ENCODE data around the gene MYBPC3.

Gene MYBPC3

DNA sequence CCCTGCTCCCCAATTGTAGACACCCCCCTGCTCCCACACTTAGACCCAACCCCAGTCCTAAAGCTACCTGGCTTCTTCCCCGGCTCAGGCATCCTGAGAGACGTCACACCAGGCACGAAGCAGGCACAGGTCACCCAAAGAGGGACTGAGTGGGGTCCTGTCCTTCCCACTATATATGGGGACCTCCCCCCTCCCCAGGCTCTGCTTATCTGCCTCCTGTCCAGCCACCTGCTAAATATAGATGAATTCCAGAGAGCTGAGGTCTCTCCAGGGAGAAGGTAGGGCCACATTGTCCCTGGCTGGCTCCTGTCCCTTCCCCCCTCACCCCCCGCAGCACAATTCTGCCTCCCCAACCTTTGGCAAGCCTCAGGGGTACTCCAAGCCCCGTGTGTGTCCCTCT lies at the start of gene MYBPC3:
Gene MYBPC3 (minus strand): TSS at position 147 of the 400 bp plus-strand sequence. CDS start 55 bp downstream, at position 92.
- TF ChIP-seq GATA2 (IDR thresholded peaks at IDR 0.05; ENCODE audit: low read depth, low read length) = no peak

DNA sequence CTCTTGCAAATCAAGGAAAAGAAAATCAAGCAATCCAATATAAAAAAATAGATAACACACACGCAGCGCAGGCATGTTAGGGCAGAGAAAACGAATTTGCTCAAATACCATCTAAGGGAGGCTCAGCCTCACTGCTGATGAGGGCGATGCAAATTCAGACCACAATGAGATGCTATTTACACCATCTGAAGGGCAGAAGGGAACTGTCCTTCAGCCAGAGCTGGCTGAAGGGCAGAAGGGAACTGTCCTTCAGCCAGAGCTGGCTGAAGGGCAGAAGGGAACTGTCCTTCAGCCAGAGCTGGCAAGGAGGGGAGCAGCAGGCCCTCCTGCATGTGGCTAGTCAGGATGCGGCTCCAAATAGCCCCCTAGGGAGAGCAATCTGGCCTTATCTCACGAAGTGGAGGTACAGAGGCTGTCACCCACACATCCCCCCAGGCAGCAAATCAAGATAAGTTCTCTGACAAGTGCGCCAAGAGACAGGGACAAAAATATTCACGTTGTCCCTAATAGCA lies 48.3 kb upstream of the MYBPC3 start:
- TF ChIP-seq GATA2 (IDR thresholded peaks at IDR 0.05; ENCODE audit: low read depth, low read length) (peak; percentile 95), GATA3 (IDR thresholded peaks at IDR 0.05; ENCODE audit: low read depth, low read length) (no peak)

DNA sequence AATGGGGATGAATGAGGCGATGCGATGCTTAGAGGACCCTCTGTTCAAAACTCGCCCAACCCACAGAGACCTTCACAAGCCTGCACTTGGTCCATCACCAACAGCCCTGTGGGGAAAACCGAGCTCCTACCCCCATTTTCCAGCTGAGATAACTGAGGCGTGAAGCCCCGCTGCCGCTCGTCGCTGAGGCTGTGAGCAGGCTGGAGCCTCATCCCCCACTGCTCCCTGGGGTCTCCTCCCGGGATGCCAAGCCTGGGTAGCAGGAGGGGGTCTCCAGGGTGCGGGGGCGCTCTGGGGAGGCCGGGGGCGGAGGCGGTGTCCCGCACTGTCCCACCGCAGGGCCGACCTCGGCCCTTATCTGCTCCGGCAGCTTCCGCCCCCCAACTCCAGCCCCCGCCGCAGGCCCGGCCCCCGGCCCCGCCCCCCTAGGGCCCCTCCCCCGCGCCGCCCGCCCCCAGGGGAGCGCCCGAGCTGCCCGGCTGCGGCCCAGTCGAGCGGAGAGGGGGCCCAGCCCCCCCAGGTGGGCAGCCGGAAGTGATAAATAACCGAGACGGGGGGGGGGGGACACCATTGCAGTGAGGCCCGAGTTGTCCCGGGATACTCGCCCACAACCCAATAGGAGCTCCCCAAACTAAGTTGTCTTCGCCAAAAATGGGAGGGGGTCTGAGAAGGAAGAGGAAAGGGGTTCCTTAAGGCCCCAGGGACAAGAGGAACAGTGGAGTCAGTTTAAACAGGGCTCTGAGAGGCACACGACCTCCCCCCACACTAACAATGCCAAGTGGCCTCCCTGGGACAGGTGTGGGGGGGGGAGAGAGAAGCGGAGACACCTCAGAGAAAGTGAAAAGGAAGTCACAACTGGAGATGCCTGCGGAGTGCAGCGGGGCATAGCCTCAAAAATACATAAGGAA lies 47.6 kb upstream of the MYBPC3 start:
- no peak for TF ChIP-seq GATA2 (IDR thresholded peaks at IDR 0.05; ENCODE audit: low read depth, low read length)
- TF ChIP-seq GATA3 (IDR thresholded peaks at IDR 0.05; ENCODE audit: low read depth, low read length) = no peak

DNA sequence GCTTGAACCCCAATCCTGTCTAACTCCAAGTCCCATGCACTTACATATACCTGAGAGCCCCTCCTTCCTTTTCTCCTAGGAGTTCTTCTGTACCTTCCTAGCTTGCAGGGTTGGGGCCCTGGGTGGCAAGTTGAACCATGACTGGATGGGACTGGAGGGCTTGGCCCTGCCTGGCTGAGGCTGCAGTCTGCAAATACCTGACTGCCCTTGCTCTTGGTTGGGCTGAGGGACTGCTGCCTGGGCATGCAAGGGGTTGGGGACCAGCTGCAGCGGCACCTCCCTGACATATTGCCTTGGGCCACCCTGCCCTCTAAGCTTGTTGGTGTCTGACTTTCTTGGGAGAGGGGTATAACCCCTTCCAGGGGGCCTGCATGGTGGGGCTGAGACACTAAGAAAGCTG lies 46.0 kb upstream of the MYBPC3 start:
- no peak for TF ChIP-seq GATA2 (IDR thresholded peaks at IDR 0.05; ENCODE audit: low read depth, low read length)
- no peak for TF ChIP-seq GATA3 (IDR thresholded peaks at IDR 0.05; ENCODE audit: low read depth, low read length)

DNA sequence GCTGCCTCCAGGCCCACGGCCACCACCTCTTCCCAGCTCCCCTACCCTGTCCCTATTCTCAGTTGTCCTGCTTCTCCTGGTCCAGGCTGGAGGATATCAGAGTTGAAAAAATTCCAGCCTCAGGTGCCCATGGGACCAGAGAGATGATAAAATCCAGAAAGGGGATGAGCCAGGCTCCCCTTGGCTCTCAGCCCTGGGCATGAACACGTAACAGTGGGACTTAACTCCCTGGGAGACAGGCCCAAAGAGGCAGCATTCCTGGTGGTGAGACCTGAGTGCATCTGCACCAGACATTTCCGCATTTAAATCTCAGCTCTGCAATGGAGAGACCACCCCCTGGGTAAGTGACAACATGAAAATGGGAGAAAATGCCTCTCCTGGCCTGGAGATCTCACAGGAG lies 45.5 kb upstream of the MYBPC3 start:
- TF ChIP-seq GATA2 (IDR thresholded peaks at IDR 0.05; ENCODE audit: low read depth, low read length) = no peak
- TF ChIP-seq GATA3 (IDR thresholded peaks at IDR 0.05; ENCODE audit: low read depth, low read length) = no peak

DNA sequence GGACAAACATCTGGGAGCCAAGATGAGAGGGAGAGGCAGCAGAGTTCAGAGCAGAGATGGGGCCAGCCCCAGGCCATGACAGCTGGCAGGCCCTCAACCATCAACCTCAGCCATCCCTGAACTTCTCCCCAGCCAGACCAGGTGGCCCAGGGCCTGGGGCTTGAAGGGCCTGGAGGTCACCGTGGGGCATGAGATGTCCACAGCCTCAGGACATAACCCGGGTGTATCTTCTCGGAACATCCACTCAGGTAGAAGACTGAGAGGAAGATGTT lies 43.5 kb upstream of the MYBPC3 start:
- TF ChIP-seq GATA2 (IDR thresholded peaks at IDR 0.05; ENCODE audit: low read depth, low read length) (no peak), GATA3 (IDR thresholded peaks at IDR 0.05; ENCODE audit: low read depth, low read length) (no peak)

DNA sequence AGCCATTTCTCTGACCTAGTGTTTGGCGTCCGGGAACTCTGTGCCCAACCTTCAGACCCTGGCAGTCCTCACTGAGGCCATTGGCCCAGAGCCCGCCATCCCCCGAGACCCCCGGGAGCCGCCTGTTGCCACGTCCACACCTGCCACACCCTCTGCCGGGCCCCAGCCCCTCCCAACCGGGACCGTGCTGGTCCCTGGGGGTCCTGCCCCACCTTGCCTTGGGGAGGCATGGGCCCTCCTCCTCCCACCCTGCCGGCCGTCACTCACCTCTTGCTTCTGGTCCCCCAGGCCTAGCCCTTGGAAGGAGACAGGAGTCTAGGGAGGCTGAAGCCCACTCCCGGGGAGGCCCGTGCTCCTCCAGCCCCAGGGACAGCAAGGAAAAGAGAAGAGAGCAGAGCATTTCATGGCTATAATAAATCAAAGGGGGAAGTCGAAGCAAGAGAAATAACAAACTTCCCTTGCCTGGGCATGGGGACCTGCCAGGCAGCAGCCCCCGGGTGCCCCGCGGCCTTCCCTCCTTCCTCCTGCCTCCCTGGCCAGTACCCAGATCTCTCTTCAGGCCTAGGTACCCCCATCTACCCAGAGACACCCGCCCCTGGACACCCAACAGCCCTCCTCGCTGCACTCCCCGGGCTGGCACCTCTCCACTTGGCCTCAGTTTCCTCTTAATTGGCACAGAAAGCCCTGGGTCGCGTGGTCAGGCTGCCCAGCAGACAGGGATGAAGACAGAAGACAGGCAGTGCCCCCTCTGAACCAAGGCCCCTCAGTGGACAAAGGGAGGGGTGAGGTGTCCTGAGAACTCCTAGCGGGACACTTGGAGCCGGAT lies 42.9 kb upstream of the MYBPC3 start:
- TF ChIP-seq GATA2 (IDR thresholded peaks at IDR 0.05; ENCODE audit: low read depth, low read length) = no peak
- no peak for TF ChIP-seq GATA3 (IDR thresholded peaks at IDR 0.05; ENCODE audit: low read depth, low read length)

DNA sequence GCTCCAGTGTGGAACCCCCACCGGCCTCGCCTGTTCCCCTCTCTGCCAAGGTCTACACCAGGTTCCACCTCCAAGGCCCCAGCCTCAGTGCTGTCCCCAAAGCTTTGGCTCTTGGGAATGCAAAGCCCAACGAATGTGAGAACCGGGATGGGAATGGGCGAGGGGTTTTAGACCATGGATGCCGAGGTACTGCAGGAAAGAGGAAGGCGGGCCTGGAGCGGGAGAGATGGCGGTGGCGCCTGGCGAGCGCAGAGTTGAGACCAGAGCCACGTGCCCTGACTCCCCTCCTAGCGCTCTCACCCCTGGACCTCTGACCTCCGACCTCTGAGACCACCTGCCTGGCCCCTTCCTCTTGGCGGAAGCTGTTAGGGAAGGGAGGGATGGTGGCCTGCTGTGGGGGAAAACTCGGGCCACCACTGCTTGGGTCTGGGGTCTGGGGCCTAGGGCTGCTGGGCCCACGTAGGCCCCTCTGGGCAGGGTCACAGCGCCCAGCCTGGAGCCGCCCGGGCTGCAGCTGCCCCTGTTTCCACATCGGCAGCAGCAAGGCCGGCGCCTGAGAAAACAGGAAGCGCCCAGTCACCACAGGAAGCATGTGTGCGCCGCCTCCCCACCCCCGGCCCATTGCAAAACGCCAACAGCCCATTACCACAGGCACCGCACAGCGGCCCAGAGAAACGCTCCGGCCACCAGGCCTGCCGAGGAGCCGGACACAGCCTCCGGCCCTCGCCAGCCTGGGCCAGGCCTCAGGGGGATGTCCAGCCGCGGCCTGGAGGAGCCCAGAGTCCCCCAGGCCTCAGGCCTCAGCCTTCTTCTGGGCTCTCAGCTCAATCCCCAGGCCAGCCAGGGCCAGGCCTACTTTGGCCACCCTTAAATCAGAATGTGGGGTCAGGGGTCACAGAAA lies 42.1 kb upstream of the MYBPC3 start:
- TF ChIP-seq GATA3 (IDR thresholded peaks at IDR 0.05; ENCODE audit: low read depth, low read length) = no peak
- TF ChIP-seq GATA2 (IDR thresholded peaks at IDR 0.05; ENCODE audit: low read depth, low read length) = no peak

DNA sequence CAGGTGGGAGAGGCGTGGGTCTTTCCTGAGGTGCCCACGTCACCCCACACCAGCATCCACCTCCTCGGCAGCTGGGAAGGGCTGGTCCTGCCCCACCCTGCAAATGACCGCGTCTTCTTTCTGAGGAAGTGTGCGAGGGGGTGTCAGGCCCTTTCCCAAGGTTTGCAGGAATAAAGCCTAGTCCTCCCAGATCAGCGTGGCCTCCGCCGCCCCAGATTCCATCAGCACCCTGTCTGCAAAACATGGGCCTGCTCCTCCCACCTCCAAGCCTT lies 41.5 kb upstream of the MYBPC3 start:
- TF ChIP-seq GATA3 (IDR thresholded peaks at IDR 0.05; ENCODE audit: low read depth, low read length) (no peak), GATA2 (IDR thresholded peaks at IDR 0.05; ENCODE audit: low read depth, low read length) (no peak)

DNA sequence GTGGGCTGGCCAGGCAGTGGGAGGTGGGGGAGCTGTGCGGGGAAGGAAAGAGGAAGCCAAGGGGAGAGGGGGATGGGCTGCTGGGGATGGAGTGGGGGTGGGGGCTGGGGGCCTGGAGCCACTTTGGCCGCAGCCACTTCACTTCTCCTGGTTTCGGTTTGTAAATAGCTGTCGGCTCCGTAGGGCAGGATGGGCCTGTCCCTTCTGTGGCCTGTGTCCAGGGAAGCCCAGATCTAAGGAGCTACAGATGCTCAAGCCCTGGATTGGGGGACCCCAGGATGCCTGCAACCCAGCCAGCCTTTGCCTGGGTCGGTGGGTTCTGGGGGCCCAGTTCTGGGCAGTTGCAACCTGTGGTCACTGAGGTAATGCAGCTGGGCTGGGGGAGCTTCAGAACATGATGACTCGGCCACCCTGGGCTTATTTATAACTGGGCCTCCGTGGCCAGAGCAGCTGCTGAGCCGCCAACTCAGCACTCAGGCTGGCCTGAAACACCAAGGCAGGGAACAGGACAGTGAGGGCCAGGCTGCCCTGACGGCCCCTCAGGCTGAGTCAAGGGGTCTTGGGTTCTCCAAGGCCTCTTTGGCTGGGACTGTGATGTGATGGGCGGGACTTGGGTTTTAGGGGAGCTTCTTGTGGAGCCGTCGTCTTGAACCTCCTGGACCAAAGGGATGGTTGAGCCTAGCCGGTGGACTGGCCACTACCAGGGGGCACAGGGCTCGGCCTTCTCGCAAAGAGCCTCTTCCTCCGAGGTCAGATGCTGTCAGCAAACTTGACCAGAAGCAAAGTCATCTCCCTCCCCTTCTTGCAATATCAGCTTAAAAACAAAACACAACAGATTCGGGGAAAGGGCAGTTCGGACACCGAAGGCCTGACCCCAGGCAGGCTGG lies 40.9 kb upstream of the MYBPC3 start:
- TF ChIP-seq GATA3 (IDR thresholded peaks at IDR 0.05; ENCODE audit: low read depth, low read length) (no peak), GATA2 (IDR thresholded peaks at IDR 0.05; ENCODE audit: low read depth, low read length) (no peak)

DNA sequence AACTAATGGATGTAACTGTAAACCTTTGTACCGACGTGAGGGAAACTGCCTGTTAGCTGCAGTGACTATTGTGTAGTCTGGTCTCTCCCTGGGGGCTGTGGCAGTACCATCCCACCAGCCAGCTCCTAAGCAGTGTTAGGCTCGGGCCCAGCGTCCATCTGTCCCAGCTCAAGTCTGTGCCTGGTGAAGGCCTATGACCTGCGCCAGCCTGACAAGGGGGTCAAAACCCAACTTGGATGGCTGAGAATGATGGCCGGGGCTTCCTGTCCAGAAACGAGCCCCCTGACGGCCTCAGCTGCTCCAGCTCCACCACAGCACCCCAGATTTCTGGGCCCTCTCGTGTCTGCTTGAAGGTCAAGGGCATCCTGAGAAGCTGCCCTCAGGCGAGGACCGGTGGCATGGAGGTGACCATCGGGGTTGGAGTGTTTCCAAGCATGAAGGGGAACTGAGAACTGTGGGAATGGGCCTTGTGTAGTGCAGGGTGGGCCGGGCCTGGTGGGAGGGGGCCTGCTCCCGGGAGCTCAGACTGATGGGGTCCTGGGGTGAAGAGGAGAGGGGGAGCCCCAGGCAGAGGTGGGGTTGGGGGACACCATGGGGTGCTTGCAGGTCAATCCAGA lies 40.2 kb upstream of the MYBPC3 start:
- TF ChIP-seq GATA2 (IDR thresholded peaks at IDR 0.05; ENCODE audit: low read depth, low read length) (no peak), GATA3 (IDR thresholded peaks at IDR 0.05; ENCODE audit: low read depth, low read length) (no peak)

DNA sequence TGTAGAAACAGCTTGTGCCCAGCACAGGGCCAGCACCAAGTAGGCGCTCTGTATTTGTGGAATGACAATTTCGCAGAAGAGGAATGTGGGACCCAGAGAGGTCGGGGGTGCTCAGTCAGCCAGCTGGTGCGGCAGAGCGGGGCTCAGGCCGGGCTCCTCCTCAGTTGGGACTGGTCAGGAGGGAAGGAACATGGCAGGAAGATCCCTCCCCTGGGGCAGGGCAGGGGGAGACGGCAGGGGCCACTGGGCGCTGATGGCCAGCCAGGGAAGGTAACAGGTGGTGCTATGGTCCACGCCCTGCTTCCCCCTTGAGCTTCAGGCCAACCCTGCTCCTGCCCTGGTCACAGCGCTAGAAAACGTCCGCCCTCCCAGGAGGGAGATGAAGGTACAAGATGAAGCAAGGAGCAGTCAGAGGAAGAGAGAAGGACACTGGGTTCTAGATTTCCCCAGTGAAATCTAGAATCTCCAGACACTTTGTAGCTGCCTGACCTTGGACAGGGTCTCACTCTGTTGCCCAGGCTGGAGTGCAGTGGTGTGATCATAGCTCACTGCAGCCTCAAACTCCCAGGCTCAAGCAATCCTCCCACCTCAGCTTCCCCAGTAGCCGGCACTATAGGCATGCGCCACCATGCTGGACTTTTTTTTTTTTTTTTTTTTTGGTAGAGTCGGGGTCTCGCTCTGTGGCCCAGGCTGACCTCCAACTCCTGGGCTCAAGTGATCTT lies 39.4 kb upstream of the MYBPC3 start:
- TF ChIP-seq GATA3 (IDR thresholded peaks at IDR 0.05; ENCODE audit: low read depth, low read length) = no peak
- TF ChIP-seq GATA2 (IDR thresholded peaks at IDR 0.05; ENCODE audit: low read depth, low read length) = no peak

Data from SH-SY5Y (cell line).